CD4-positive, alpha-beta T cell (primary cell): ENCODE results near the gene NCF4. TPM values are rescaled to one million over a fixed set of nuclear protein-coding genes. Genes with fewer than 3 reads are reported as not detected.

Experiments used
- ATAC-seq: fragments of 200-7000 bp; cut with Tn5 transposase; one replicate; pipeline ENCODE4 v1.10.0; 2022; ENCODE audit warnings: mild to moderate bottlenecking; ENCODE audit not compliant: poor library complexity
- CTCF ChIA-PET: fragments of 350-600 bp; sonication (Branson Sonifier 250); formaldehyde crosslinking; loops from one replicate; lab custom pipeline; 2021; ENCODE audit warnings: antibody characterized with exemption, inconsistent platforms; lab: Charles Lee
- POLR2A ChIA-PET: fragments of 350-600 bp; sonication (Branson Sonifier 250); formaldehyde crosslinking; loops from one replicate; lab custom pipeline; 2021; ENCODE audit warnings: antibody characterized with exemption, inconsistent platforms; lab: Charles Lee
- DNase-seq, 14 experiments: peaks; one replicate each; pipeline ENCODE4 v3.0.0-alpha.2; 2013 to 2020; ENCODE audit warnings: mixed read lengths in 2 of 14
- H3K27ac ChIP-seq, 2 donors: one replicate each; pipeline versions ENCODE4 v1.5.1 to v1.7.0; 2013; ENCODE audit warnings: low read length in 2 of 2, low read depth in 1 of 2, mild to moderate bottlenecking in 1 of 2
- H3K27me3 ChIP-seq, 2 experiments: 1 replicate in 1 of 2; 2 replicates in 1 of 2; pipeline versions ENCODE4 v1.6.1 to v1.7.0; 2013; ENCODE audit warnings: low read length in 2 of 2, control low read depth in 1 of 2, mild to moderate bottlenecking in 1 of 2, moderate library complexity in 1 of 2; ENCODE audit not compliant: insufficient read depth in 2 of 2, control insufficient read depth in 1 of 2
- H3K36me3 ChIP-seq: one replicate; pipeline ENCODE4 v1.6.1; 2013; ENCODE audit warnings: low read length, control low read depth; ENCODE audit not compliant: insufficient read depth
- H3K4me1 ChIP-seq: one replicate; pipeline ENCODE4 v1.6.1; 2013; ENCODE audit warnings: low read length, control low read depth; ENCODE audit not compliant: insufficient read depth
- H3K4me3 ChIP-seq: one replicate; pipeline ENCODE4 v1.5.1; 2013; ENCODE audit warnings: mild to moderate bottlenecking, low read length, moderate library complexity
- H3K9me3 ChIP-seq, 2 experiments: 1 replicate in 1 of 2; 2 replicates in 1 of 2; pipeline versions ENCODE4 v1.6.1 to v1.7.0; 2013; ENCODE audit warnings: low read length in 2 of 2, mild to moderate bottlenecking in 2 of 2, control low read depth in 1 of 2, moderate library complexity in 1 of 2; ENCODE audit not compliant: control insufficient read depth in 1 of 2, insufficient read depth in 1 of 2
- H3K27ac Mint-ChIP-seq: one replicate; pipeline ENCODE4 v1.8.0; 2020; ENCODE audit warnings: mixed read lengths
- H3K27me3 Mint-ChIP-seq: one replicate; pipeline ENCODE4 v1.8.0; 2021; ENCODE audit warnings: mixed read lengths
- H3K36me3 Mint-ChIP-seq: one replicate; pipeline ENCODE4 v1.8.0; 2021; ENCODE audit warnings: low read depth, mixed read lengths
- H3K4me1 Mint-ChIP-seq: one replicate; pipeline ENCODE4 v1.8.0; 2021; ENCODE audit warnings: low read depth, mixed read lengths
- H3K4me3 Mint-ChIP-seq: one replicate; pipeline ENCODE4 v1.8.0; 2020; ENCODE audit warnings: mild to moderate bottlenecking, mixed read lengths
- H3K9me3 Mint-ChIP-seq: one replicate; pipeline ENCODE4 v1.8.0; 2020; ENCODE audit warnings: mixed read lengths
- intact Hi-C, 2 experiments: fragments of 100-400 bp; cut with DNase I in 1 of 2; cut with micrococcal nuclease in 1 of 2; formaldehyde crosslinking; loops; one replicate each; pipeline versions ENCODE4 v1.15.1 to v1.9.0; 2023 to 2025; cut with DNase I, micrococcal nuclease
- total RNA-seq, 174 experiments: library from RNA in 2 of 174; stranded (reverse) in 2 of 174; gene quantifications; one replicate each; pipeline ENCODE4 v1.2.3 and lab custom pipeline; 2021 to 2026
- TF ChIP-seq, protein P1 (sequence below): fragments of 200-600 bp; IDR thresholded peaks from one replicate; pipeline ENCODE4 v1.8.0; 2022; ENCODE audit warnings: antibody characterized with exemption, mild to moderate bottlenecking

The NCF4 gene
- total RNA-seq, 2 experiments from 2014 or later, result 7.7 to 8.0 TPM

DNA sequence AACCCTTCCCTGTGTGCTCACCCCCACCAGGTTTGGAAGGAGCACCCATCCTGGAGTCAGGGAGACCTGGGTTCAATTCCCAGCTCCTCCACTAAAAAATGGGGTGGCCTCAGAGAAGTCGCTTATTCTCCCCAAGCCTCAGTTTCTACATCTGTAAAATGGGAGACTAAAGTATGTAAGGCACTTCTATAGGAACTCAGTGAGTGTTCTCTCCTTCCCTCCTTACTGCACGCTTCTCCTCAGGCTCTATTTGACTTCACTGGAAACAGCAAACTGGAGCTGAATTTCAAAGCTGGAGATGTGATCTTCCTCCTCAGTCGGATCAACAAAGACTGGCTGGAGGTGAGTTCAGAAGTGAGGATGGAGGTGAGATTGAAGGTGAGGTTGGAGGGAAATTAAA lies 11.3 kb downstream of the NCF4 start:
- Mint-ChIP-seq H3K27me3 (no peaks in the 10 kb centered on the region), H3K4me3 (no peak overlapping the region), H3K9me3 (no peaks in the 10 kb centered on the region), H3K27ac (no peak overlapping the region), H3K4me1 (peaks cover 13% of the 10 kb centered on the region), H3K36me3 (no peaks in the 10 kb centered on the region)
- ATAC-seq (no peak), DNase-seq (no peak)
- H3K36me3 ChIP-seq, result peaks cover 11% of the 10 kb centered on the region
- POLR2A ChIA-PET, result no interaction called here
- TF ChIP-seq, protein P1, sequence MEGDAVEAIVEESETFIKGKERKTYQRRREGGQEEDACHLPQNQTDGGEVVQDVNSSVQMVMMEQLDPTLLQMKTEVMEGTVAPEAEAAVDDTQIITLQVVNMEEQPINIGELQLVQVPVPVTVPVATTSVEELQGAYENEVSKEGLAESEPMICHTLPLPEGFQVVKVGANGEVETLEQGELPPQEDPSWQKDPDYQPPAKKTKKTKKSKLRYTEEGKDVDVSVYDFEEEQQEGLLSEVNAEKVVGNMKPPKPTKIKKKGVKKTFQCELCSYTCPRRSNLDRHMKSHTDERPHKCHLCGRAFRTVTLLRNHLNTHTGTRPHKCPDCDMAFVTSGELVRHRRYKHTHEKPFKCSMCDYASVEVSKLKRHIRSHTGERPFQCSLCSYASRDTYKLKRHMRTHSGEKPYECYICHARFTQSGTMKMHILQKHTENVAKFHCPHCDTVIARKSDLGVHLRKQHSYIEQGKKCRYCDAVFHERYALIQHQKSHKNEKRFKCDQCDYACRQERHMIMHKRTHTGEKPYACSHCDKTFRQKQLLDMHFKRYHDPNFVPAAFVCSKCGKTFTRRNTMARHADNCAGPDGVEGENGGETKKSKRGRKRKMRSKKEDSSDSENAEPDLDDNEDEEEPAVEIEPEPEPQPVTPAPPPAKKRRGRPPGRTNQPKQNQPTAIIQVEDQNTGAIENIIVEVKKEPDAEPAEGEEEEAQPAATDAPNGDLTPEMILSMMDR, result no peak
- H3K4me1 ChIP-seq, result peaks cover 18% of the 10 kb centered on the region
- H3K27ac ChIP-seq, result no peak overlapping the region
- CTCF ChIA-PET, result no interaction called here
- H3K4me3 ChIP-seq, result no peak overlapping the region
- no peaks in the 10 kb centered on the region for H3K9me3 ChIP-seq
- no peaks in the 10 kb centered on the region for H3K27me3 ChIP-seq
- intact Hi-C loops, result no loop called here

DNA sequence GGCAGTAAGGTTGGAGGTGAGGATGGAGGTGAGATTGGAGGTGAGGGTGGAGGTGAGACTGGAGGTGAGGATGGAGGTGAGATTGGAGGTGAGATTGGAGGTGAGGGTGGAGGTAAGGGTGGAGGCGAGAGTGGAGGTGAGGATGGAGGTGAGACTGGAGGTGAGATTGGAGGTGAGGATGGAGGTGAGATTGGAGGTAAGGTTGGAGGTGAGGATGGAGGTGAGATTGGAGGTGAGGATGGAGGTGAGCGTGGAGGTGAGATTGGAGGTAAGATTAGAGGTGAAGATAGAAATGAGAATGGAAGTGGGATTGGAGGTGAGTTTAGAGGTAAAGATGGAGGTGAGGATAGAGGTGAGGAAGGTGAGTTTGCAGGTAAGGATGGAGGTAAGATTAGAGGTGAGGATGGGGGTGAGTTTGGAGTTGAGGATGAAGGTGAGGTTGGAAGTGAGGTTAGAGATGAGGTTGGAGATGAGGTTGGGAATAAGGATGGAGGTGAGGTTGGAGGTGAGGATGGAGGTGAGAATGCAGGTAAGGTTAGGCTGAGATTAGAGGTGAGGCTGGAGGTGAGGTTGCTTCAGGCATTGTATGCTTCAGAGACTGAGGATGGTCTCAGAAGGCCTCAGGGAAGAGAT lies 12.2 kb downstream of the NCF4 start:
- Mint-ChIP-seq H3K36me3 (no peaks in the 10 kb centered on the region), H3K27ac (peak overlapping the region; percentile 79), H3K4me3 (no peak overlapping the region), H3K9me3 (no peaks in the 10 kb centered on the region), H3K4me1 (peaks cover 13% of the 10 kb centered on the region), H3K27me3 (no peaks in the 10 kb centered on the region)
- ATAC-seq (no peak), DNase-seq (no peak)
- H3K27ac ChIP-seq, result peak overlapping the region in 1 of 2 donors; percentile 61
- TF ChIP-seq, protein P1, result no peak
- H3K4me3 ChIP-seq, result no peak overlapping the region
- intact Hi-C loops, result no loop called here
- peaks cover 6% of the 10 kb centered on the region for H3K36me3 ChIP-seq
- H3K9me3 ChIP-seq, result no peaks in the 10 kb centered on the region
- peaks cover 18% of the 10 kb centered on the region for H3K4me1 ChIP-seq
- no peaks in the 10 kb centered on the region for H3K27me3 ChIP-seq
- ChIA-PET POLR2A (interaction anchor here (1.3 to 1.6 kb wide), 2 partner anchors 13 to 14 kb away, joined by 3 to 4 read pairs; no protein-coding TSS in a partner anchor), CTCF (no interaction called here)

DNA sequence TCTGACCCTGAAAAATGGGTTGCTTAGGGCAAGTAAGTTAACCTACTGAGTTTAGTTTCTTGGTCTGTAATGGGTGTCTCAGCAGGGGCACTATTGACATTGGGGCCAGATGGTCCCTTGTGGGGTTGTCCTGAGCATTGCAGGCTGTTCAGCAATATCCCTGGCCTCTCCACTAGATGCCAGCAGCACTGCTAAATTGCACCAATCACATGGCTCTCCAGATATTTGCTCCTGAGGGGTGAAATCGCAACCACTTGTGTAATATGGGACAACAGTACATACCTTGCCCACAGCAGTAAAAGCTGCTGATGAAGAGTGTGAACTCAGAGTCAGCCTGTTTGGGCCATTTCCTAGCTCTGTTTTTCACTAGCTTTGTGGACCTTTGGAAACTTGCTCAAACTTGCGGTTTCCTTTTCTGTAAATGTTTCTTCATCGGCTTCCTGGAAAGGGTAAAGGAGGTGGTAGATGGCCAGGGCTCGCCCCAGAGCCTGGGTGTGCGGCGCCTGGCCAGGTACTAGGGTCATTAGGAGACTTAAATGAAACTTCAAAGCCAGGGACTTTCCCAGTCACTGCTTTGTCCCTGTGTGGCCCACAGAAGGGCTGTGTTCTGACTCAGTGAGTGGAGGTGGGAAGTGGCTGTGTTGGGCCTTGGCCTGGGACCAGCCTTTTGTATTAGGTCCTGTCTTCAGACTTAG lies 13.0 kb downstream of the NCF4 start:
- ATAC-seq, result peak; percentile 73
- Histone ChIP-seq H3K27me3 (no peaks in the 10 kb centered on the region), H3K4me1 (peaks cover 18% of the 10 kb centered on the region), H3K4me3 (no peak overlapping the region), H3K27ac (peak overlapping the region in 1 of 2 donors; percentile 61), H3K9me3 (no peaks in the 10 kb centered on the region), H3K36me3 (peaks cover 6% of the 10 kb centered on the region)
- TF ChIP-seq, protein P1, result no peak
- H3K27me3 Mint-ChIP-seq, result no peaks in the 10 kb centered on the region
- intact Hi-C loops, result no loop called here
- peak overlapping the region; percentile 0 for H3K4me3 Mint-ChIP-seq
- H3K27ac Mint-ChIP-seq, result peak overlapping the region; percentile 79
- no peaks in the 10 kb centered on the region for H3K9me3 Mint-ChIP-seq
- H3K4me1 Mint-ChIP-seq, result peaks cover 13% of the 10 kb centered on the region
- CTCF ChIA-PET, result no interaction called here
- H3K36me3 Mint-ChIP-seq, result no peaks in the 10 kb centered on the region
- POLR2A ChIA-PET, result interaction anchor here (1.3 to 1.6 kb wide), 2 partner anchors 12 to 13 kb away, joined by 3 to 4 read pairs; no protein-coding TSS in a partner anchor
- peak in 4 of 14 experiments; percentile 14 to 62 (median 52) for DNase-seq
